K562 (cell line): Measurements from ENCODE around the gene ZER1. TPM values are rescaled to one million over a fixed set of nuclear protein-coding genes. Genes with fewer than 3 reads are reported as not detected.

Source experiments
- ARNT ChIP-seq, 2 experiments: fragments of 450-650 bp; IDR thresholded peaks; 2 replicates each; pipeline ENCODE4 v1.6.1; 2016; ENCODE audit warnings: mild to moderate bottlenecking in 1 of 2
- DPF2 ChIP-seq: fragments of 450-650 bp; IDR thresholded peaks from 2 replicates; pipeline ENCODE4 v1.6.1; 2016
- EP300 ChIP-seq: IDR thresholded peaks from 2 replicates; pipeline ENCODE4 v1.6.1; 2012; ENCODE audit warnings: low read length, improper control_type of control experiment
- JUND ChIP-seq, 2 experiments: IDR thresholded peaks; 2 replicates in 1 of 2; 3 replicates in 1 of 2; pipeline ENCODE4 v1.6.1; 2011; ENCODE audit warnings: borderline replicate concordance in 2 of 2, low read depth in 2 of 2, low read length in 2 of 2, improper control_type of control experiment in 1 of 2, missing biosample characterization in 1 of 2, missing genetic modification characterization in 1 of 2, missing genetic modification reagents in 1 of 2
- LARP7 ChIP-seq: fragments of 450-650 bp; IDR thresholded peaks from 2 replicates; pipeline ENCODE4 v1.6.1; 2016
- LEF1 ChIP-seq: fragments of 450-650 bp; IDR thresholded peaks from 2 replicates; pipeline ENCODE4 v1.6.1; 2016; ENCODE audit warnings: mild to moderate bottlenecking
- MYC ChIP-seq, 2 experiments: fragments of 250-450 bp in 1 of 2; sonication (Bioruptor Pico) in 1 of 2; IDR thresholded peaks; 2 replicates each; pipeline versions ENCODE4 v1.5.1 to v1.6.1; 2012 to 2021; ENCODE audit warnings: low read depth in 2 of 2, borderline replicate concordance in 1 of 2, improper control_type of control experiment in 1 of 2, low read length in 1 of 2, mild to moderate bottlenecking in 1 of 2, moderate library complexity in 1 of 2
- NFE2 ChIP-seq: IDR thresholded peaks from 2 replicates; pipeline ENCODE4 v1.6.1; 2014; ENCODE audit warnings: antibody characterized with exemption, low read depth
- RFX7 ChIP-seq: fragments of 250-450 bp; sonication (Bioruptor Pico); IDR thresholded peaks from 2 replicates; pipeline ENCODE4 v1.5.1; 2021; ENCODE audit warnings: mild to moderate bottlenecking
- SMAD1 ChIP-seq: fragments of 150-350 bp; IDR thresholded peaks from 2 replicates; pipeline ENCODE4 v1.6.1; 2014; ENCODE audit warnings: low read length, low read depth; ENCODE audit not compliant: partially characterized antibody
- TAL1 ChIP-seq: fragments of 450-650 bp; IDR thresholded peaks from 2 replicates; pipeline ENCODE4 v1.6.1; 2016; ENCODE audit warnings: mild to moderate bottlenecking
- ZBTB9 ChIP-seq: fragments of 450-650 bp; formaldehyde crosslinking; IDR thresholded peaks from 2 replicates; pipeline ENCODE4 v1.4.0; 2020; ENCODE audit warnings: mild to moderate bottlenecking, moderate library complexity
- ZFPM2 ChIP-seq: fragments of 250-450 bp; sonication (Bioruptor Pico); IDR thresholded peaks from 2 replicates; pipeline ENCODE4 v1.5.1; 2022; ENCODE audit warnings: mild to moderate bottlenecking
- ZNF217 ChIP-seq: sonication (generic); formaldehyde crosslinking; IDR thresholded peaks from 2 replicates; pipeline ENCODE4 v1.8.0; 2022; ENCODE audit warnings: mild to moderate bottlenecking, missing genetic modification reagents
- ZNF445 ChIP-seq: fragments of 250-450 bp; sonication (Bioruptor Pico); IDR thresholded peaks from 2 replicates; pipeline ENCODE4 v1.4.0; 2020; ENCODE audit warnings: low read depth, mild to moderate bottlenecking, moderate library complexity
- ZNF518B ChIP-seq: fragments of 250-450 bp; sonication (Bioruptor Pico); IDR thresholded peaks from 2 replicates; pipeline ENCODE4 v1.5.0; 2021; ENCODE audit warnings: mild to moderate bottlenecking, moderate library complexity
- ZNF830 ChIP-seq: fragments of 250-450 bp; sonication (Bioruptor Pico); IDR thresholded peaks from 2 replicates; pipeline ENCODE4 v1.5.0; 2021; ENCODE audit warnings: mild to moderate bottlenecking
- polyA plus RNA-seq, 8 experiments: library from polyadenylated mRNA; depleted of rRNA in 4 of 8; stranded (reverse) in 5 of 8; unstranded in 3 of 8; fragments of >200 nt; fragmentation: Nextera tagmentation in 2 of 8; fragmentation: Illumina TruSeq in 1 of 8; extraction: Ambion mirVana in 2 of 8; extraction: Trizol in 1 of 8; gene quantifications; 2 replicates each; pipeline versions ENCODE4 v1.2.1 to v1.2.3, GENCODE V29; 2011 to 2014; ENCODE audit warnings: inconsistent platforms in 1 of 8, missing spikeins in 1 of 8
- total RNA-seq, 7 experiments: library from RNA; depleted of rRNA in 6 of 7; stranded (reverse); fragments of >200 nt in 6 of 7; fragmentation: Illumina TruSeq in 2 of 7; extraction: Trizol in 2 of 7; gene quantifications; 2 replicates each; pipeline versions ENCODE4 v1.2.1 to v1.2.3, GENCODE V29; 2011 to 2021; ENCODE audit warnings: low replicate concordance in 1 of 7
- TF ChIP-seq, protein P1 (sequence below): sonication (generic); formaldehyde crosslinking; IDR thresholded peaks from 2 replicates; pipeline ENCODE4 v1.5.0; 2020; ENCODE audit warnings: missing genetic modification reagents
- TF ChIP-seq, protein P2 (sequence below): IDR thresholded peaks from 2 replicates; pipeline ENCODE4 v1.6.1; 2016; ENCODE audit warnings: missing genetic modification characterization, missing compliant biosample characterization

ZER1 gene
- total and polyA plus RNA-seq, 9 of the 15 experiments (the other 6 are each of a cell fraction or from before 2014, with no cell fraction given), result 0.07 to 10.7 (median 6.2) TPM

- TF ChIP-seq MYC (IDR thresholded peaks at IDR 0.05; ENCODE audit: low read depth, low read length) (peak; percentile 88), MYC (CRISPR knock-in tag; IDR thresholded peaks at IDR 0.05; ENCODE audit: borderline replicate concordance, low read depth) (no peak; the same call in 1 of the 2 replicates), ZNF445 (CRISPR knock-in tag) (peak; percentile 23; the same call in 1 of the 2 replicates), DPF2 (peak; percentile 71; the same call in 1 of the 2 replicates), ZBTB9 (peak; percentile 93), TAL1 (no peak), ZFPM2 (CRISPR knock-in tag) (no peak), ZNF217 (CRISPR knock-in tag) (no peak), EP300 (0 out of 2 replicates have a peak, but pooled peaks have one; percentile 42), ARNT (IDR thresholded peaks at IDR 0.05) (no peak), LEF1 (peak; percentile 59; the same call in 1 of the 2 replicates), ZNF518B (no peak), LARP7 (no peak), ZNF830 (CRISPR knock-in tag) (0 out of 2 replicates have a peak, but pooled peaks have one; percentile 31), JUND (IDR thresholded peaks at IDR 0.05; ENCODE audit: borderline replicate concordance, low read depth, low read length) (no peak), JUND (tag; IDR thresholded peaks at IDR 0.05; ENCODE audit: borderline replicate concordance, low read depth, low read length) (peak; percentile 41; the same call in 1 of the 3 replicates), RFX7 (CRISPR knock-in tag) (no peak), NFE2 (no peak; the same call in 1 of the 2 replicates), SMAD1 (peak; percentile 88)
- TF ChIP-seq, protein P1, sequence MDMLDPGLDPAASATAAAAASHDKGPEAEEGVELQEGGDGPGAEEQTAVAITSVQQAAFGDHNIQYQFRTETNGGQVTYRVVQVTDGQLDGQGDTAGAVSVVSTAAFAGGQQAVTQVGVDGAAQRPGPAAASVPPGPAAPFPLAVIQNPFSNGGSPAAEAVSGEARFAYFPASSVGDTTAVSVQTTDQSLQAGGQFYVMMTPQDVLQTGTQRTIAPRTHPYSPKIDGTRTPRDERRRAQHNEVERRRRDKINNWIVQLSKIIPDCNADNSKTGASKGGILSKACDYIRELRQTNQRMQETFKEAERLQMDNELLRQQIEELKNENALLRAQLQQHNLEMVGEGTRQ (CRISPR knock-in tag), result peak; percentile 91
- TF ChIP-seq, protein P2, sequence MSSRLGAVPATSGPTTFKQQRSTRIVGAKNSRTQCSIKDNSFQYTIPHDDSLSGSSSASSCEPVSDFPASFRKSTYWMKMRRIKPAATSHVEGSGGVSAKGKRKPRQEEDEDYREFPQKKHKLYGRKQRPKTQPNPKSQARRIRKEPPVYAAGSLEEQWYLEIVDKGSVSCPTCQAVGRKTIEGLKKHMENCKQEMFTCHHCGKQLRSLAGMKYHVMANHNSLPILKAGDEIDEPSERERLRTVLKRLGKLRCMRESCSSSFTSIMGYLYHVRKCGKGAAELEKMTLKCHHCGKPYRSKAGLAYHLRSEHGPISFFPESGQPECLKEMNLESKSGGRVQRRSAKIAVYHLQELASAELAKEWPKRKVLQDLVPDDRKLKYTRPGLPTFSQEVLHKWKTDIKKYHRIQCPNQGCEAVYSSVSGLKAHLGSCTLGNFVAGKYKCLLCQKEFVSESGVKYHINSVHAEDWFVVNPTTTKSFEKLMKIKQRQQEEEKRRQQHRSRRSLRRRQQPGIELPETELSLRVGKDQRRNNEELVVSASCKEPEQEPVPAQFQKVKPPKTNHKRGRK (tag), result no peak
These were observed 83.0 kb downstream of the ZER1 start, which contains the start of gene SET (continued) for GRCh38 chr9:128688501-128689292.
